GM12892 (cell line): ENCODE results near the gene ATP1A3.

ENCODE experiments used
- POLR2A ChIP-seq: IDR thresholded peaks from 2 replicates; pipeline ENCODE4 v1.6.1; 2011; ENCODE audit warnings: low read depth, low read length, control low read depth
- POLR2AphosphoS5 ChIP-seq: IDR thresholded peaks from 2 replicates; pipeline ENCODE4 v1.6.1; 2011; ENCODE audit warnings: low read depth, low read length, control low read depth

GRCh38 chr19:41955521-41955920, 38.5 kb downstream of the ATP1A3 start:
- no peak for TF ChIP-seq POLR2A
- TF ChIP-seq POLR2AphosphoS5 = no peak
